Measurements from ENCODE around the gene RAX2.
"Not testable (repeated sequence)": the region's sequence is repeated elsewhere in the genome, so short reads cannot be mapped to it uniquely, and the experiment has no call there.

The RAX2 gene

DNA sequence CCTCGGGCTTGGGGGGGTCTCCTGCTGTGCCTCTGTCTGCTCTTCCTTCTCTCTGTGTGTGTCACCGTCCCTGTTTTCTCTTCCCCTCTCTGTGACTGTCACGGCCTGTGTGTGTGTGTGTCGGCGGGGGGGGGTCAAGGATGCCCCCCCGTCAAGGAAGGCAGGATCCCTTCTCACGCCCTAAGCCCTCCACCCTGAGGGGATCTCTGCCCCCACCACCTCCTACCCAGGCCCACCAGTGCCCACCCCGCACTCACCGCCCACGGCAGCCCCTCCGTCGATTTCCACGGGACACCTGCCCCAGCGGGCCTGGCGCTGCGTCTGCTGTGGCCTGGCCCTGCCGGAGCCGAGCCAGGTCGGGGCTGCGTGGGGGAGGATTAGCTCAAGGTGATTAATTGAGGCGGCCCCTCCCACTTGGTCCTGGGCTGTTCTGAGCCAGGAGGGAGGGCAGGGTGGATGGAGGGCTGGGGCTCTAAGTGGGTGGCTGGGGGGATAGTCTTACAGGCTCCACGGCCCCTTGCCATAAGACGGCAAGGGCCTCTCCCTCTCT, at the start of gene RAX2:
TSS of gene RAX2 (minus strand) at position 323 of the 550 bp plus-strand sequence. CDS start 486 bp downstream, outside the sequence.
- DNase-seq: no peak

DNA sequence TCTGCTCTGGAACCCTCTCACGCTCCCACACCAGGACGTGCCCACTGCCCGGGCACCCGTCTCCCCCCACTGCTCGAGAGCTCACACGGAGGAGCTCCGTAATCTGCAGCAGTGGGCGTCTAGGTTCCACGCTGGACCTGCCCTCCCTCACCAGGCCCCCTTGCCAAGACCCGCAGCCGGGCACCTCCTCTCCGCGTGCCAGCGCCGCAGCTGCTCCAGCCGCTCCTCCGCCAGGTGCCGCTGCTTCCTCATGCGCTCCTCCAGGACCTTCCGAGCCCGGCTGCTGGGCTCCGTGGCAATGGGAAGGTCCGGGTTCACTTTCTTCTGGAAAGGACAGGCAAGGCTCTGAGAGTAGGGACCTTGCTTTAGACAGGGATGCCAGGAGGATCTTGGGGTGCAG, 49.1 kb upstream of the RAX2 start:
- no peak for DNase-seq

DNA sequence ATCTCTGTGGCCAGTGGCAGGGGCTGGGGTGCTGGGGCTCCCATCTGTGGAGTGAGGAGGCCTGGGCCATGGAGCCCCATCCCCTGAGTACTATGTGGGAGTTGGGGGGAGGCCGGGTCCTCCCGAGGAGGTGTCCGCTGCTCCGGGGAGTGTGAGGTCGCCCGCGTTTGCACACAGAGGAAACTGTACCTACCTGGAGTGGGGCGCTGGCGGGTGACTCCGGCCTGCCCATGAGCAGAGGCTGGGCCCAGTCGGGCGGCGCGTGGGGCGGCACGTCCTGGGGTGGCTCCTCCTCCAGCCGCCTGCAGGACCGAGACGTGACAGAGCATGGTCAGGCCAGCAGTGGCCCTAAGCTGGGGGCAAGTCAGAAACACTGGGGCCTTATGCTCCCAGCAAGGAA, 48.0 kb upstream of the RAX2 start:
- no peak for DNase-seq

DNA sequence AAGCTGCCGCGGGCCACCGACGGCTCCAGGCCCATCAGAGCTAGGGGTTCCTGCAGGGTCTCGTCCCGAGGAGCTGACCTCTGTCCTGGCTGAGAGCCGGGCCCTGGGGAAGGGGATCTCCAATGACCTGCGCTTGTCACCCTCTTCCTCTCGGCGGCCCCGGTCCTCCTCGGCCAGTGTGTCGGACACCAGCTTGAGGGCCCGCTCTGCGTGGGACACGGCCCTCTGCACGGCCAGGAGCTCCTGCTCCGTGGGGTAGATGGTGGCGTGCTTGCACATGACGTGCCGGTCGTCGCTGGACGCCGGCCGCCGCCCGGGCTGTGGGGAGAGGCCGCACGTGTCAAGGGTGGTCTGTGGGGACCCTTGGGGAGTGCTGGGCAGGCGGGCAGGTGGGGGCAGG, 46.9 kb upstream of the RAX2 start:
- no peak for DNase-seq

DNA sequence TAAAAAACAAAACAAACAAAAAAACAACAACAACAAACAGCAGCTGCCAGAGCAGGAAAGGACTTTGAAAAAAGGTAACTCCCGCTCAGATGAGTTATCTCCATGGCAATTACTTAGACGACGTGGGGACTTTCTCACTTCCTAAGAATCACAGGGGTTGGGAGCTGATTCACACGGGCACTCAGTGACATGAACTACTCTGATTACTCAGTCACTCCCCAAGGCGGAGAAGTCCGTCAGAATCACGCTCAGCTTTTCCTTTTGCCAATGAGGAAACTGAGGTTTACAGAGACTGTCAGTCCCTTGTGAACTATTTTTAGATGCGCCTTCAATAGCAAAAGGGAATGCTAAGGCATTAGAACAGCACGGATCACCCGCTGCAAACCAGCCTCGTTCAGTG, 46.4 kb upstream of the RAX2 start:
- DNase-seq: peak in 1 of 2 donors; percentile 16

DNA sequence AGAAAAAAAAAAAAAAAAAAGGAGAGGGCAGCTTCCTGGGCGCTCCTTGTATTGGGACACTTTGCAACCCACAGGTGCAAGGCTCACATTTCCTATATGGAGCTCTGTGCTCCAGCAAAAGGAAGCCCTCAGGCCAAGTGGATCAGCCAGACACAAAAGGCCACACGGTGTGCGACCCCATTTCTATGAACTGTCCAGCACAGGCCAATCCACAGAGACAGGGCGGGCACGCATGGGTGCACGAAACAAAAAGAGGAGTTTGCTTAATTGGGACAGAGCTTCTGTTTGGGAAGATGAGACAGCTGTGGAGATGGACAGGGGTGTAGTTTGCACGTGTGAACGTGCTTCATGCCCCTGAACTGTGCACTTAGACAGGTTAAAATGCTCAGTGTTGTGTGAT, 45.7 kb upstream of the RAX2 start:
- DNase-seq: no peak

DNA sequence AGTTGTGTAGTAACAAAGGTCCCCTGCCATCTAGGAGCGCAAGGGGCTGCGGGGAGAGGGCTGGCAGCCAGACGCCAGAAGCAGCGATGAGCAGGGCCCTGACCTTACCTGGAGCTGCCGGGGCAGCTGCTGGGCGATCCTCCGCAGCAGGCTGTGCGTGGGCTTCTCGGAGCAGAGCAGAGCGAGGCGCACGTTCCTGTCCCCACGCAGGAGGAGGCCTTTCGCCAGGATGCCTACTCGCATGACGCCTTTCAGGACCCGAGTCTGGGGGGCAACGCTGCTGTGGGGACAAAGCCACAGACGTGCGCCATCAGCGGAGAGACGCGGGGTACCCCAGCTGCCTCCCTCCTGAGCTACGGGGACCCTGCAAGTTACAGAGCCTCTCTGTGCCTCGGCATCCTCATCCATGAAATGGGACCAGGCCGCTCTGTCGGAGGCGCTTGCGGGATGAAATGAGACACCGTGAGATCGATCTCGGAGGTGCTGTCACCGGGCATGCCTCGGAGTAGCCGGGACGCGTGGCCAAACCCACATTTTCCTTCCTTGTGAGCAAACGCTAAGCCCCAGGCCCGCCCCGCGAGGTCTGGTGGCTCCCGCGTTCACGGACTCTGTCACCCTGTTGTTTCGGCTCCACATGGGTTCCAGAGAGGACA, 44.7 kb upstream of the RAX2 start:
- no peak for DNase-seq

DNA sequence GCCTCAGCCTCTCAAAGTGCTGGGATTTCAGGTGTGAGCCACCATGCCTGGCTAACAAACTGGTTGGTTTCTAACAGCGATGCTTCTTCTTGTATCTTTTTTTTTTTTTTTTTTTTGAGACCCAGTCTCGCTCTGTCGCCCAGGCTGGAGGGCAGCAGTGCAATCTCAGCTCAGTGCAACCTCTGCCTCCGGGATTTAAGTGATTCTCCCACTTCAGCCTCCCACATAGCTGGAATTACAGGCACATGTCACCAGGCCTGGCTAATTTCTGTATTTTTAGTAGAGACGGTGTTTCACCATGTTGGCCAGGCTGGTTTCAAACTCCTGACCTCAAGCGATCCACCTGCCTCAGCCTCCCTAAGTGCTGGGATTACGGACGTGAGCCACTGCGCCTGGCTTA, 44.1 kb upstream of the RAX2 start:
- not testable (repeated sequence) for DNase-seq

DNA sequence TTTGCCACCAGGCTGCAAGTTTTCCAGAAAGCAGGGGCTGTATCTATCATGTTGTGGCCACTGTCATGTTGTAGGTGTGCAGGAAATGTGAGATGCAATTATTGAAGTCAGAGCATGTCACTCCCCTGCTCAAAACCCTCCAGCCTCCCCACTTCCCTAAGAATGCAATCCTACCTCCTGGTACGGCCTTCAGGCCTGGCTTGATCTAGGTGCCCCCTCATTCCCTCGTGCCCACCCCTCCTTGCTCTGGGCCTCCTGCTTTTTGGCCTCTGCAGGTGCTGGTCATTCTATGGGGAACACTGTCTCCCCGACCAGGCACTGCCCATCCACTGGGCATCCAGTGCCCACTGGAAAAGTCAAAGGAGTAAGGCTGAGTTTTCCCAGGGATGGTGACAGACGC, 42.6 kb upstream of the RAX2 start:
- no peak for DNase-seq

DNA sequence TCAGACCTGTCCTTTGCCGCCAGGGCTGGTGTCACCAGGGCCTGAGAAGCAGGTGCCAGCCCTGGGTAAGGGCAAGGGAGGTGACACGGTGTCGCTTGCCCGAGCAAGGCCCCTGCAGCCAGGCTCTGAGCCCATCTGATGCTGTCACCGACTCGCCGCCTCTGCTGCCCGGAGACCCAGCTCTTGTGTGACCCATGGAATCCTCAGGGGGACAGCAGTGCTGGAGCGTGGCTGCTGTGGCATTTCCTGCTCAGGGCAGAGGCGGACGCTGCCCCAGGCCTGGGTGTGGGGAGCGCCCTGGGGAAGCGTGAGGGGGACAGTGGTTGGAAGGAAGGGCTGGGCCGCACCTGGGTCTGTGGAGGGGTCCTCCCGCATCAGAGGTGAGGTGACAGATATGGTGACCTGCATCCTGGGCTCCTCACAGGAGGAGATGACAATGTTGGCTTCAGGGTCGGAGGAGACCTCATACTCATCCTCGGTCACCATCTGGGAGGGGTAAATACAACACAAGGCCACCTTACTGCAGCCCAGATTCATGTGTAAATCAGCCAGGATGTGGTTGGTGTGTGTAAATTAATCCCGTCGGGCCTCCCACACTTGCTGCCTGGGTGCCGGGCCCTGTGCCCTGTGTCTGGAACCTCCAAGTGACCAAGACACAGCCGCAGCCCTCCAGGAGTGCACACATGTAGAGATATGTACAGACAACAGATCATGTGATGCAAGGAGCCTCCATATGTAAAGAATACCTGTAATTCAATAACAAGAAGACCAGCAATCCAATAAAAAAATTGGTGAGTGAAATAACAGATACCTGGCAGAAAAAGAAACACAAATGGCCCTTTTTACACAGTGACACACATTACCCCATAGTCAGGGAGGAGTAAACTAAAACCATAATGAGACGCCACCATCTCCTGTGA, 41.7 kb upstream of the RAX2 start:
- DNase-seq: peak in 1 of 2 donors; percentile 36

DNA sequence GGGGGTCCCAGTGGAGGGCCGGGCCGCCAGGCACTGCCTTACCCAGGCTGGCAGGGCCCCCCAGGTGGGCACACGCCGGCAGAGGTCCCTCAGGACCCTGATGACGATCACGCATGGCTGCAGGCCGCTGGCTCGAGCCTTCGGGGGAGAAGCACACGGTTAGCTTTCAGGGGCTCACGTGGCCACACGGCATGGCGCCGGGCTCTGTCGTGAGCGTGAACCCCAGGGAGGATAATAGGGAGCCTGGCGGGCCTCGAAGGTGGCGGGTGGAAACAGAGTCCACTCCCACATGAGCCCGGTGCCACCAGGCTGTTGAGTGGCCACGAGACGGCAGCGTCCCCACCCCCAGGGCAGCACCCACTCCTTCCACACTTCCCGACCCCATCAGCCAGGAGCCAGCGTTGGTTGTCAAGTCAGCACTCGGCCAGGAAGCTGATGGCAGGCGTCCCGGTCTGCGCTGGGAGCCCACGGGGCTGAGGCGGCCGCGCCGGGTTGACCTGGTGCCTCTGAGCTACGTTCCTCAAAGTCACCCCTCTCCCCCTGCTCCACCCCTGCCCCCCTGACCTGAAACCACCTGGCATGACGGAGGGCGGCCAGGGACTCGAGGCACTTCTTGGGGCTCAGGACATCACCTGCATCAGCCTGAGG, 38.8 kb upstream of the RAX2 start:
- no peak for DNase-seq

DNA sequence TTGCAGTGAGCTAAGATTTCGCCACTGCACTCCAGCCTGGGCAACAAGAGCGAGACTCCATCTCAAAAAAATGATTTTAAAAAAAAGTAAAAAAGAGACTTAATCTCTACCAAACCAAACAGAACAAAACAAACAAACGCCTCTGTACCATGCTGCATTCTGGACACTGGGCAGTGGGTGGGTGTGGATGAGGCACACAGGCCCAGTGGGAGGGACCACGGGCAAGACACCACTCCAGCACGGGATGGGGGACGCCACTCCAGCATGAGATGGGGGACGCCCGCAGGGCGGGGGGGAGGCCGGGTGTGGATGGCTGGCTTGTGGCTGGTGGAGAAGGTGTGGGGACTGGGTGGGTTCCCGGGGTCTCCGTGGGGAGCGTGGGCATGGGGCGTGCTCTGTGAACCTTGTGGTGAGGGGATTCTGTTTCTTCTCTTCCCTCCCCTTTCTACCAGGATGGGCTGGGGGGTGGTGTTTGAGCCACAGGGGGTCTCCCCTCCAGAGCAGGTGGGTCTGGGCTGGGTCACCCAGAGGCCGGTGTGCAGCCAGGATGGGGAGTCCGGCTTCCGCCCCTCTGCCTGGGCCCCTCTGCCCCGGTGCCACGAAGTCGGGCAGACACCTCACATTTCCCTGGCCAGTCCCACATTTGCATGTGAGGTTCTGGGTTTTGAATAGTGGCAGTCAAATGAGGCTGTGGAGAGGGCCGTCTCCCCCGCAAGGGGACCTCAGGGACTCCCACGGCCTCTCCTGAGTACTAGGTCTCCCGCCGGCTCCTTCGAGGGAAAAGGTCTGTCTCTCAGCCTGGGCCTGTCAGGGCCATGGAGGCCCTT, 38.1 kb upstream of the RAX2 start:
- peak in 1 of 2 donors; percentile 12 for DNase-seq

DNA sequence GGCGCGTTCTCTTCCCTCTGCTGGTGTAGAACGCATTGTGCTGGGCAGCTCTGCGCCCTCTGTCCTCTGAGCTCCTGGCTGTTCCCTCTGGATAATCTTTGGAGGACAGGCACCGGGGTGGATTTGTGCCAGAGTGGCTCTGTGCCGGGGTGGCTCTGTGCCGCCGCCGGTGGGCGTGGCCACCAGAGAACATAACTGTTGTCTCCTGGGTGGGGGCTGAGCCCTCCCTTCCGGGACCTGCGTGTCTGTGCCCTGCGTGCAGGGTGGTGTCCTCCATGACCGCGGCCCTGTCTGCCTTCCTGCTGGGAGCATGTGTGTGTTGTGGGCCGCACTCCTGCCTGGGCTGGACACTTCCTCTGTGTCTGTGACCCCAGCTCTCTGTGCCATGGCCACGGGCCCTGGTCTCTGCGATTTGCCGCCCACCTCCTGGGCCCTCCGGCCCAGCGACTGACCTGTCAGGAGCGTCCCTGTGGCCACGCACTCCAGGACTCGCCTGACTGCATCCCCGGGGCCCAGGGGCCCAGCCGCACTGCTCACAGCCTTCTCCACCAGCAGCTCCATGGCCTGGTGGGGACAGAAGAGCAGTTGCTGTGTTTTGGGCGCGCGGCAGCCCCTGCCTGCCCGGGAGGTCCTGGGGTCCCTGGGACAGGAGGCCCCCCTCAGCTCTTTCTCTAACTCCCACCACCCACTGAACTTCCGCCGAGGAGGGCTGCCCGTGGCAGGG, 36.6 kb upstream of the RAX2 start:
- no peak for DNase-seq

DNA sequence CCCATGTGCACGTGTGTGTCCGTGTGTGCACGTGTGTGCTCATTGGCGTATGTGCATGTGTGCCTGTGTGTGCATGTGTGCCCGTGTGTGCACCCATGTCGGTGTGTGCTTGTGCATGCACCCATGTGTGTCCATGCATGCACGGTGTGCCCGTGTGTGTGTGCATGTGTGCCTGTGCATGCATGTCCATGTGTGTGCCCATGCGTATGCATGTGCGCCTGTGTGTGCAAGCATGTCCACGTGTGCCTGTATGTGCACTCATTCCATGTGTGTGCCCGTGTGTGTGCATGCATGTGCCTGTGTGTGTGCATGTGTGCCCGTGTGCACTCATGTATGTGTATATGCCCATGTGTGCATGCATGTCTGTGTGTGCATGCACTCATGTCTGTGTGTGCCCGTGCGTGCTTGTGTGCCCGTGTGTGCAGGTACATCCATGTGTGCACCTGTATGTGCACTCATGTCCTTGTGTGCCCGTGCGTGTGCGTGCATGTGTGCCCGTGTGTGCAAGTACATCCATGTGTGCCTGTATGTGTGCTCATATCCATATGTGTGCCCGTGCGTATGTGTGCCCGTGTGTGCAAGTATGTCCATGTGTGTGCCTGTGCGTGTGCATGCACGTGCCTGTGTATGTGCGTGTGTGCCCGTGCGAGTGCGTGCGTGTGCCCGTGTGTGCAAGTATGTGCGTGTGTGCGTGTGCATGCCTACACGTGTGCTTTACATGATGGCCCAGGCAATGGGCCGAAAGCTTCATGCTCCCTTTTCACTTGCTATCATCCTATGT, 35.7 kb upstream of the RAX2 start:
- no peak for DNase-seq

DNA sequence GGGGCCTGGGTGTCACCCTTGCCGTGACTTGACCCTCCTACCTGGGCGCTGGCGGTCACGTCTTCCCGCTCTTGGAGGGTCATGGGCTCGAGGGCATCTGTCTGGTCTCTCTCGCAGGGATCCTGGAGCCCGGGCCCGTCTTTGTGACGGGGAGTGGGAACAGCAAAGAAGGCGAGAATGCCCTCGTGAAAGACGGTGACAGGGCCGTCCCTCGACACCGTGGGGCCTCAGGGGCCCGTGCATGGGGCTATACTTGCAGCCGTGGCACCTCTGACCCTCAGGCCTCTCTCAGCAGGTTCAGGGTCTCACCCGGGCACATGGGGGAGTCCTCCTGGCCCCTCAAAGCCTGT, 35.1 kb upstream of the RAX2 start:
- no peak for DNase-seq

DNA sequence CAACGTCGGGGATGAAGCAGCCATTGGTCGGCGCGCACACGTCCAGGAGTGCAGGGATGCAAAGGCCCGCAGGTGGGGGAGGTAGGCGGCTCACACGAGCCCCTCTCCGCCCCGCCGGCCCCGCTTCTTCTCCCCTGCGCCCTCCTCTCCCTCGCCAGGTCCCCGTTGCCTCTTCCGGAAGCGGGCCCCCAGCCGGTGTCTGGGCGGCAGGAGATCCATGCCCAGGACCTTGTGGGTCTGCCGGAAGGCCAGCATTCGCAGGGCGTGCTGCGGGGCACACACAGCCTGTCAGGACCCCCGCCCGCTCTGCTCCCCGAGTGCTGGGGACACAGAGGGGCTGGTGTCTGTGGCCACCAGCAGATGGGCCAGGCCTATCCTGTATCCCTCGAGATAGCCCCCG, 33.8 kb upstream of the RAX2 start:
- no peak for DNase-seq

DNA sequence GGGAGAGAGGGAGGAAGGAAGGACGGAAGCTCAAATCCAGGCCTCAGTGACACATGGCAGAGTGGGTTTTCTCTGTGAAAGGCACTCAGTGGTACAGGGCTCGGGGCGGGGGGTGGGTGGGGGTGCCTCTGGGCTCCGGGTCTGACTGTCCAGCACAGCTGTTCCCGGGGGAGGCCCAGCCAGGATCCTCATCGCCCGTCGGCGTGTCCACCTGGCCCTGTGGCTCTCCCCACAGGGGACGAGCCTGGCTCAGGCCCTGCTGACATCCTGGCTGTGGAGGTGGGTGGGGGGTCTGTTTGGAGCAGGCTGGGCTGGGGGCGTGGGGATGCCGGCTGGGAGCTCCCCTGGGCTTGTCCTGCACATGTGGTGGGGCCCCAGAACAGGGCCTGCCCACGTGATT, 32.4 kb upstream of the RAX2 start:
- DNase-seq: no peak

DNA sequence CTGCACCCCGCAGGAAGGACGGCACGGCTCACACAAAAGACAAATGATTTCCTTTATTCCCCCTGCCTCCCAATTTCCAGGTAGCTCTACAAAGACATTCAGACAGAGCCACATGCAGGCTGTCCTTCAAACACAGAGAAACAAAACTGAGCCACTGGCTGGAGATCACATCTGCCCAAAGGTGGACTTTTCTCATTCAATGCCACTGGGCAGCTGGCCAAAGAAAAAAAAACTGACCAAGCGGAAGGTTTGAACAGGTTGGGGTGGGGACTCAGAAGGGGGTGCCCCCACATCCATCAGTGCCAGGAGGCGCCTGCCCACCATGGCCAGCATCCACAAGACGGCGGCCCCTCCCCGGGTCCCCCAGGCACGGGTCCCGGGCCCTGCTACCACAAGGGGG, 32.0 kb upstream of the RAX2 start:
- no peak for DNase-seq

DNA sequence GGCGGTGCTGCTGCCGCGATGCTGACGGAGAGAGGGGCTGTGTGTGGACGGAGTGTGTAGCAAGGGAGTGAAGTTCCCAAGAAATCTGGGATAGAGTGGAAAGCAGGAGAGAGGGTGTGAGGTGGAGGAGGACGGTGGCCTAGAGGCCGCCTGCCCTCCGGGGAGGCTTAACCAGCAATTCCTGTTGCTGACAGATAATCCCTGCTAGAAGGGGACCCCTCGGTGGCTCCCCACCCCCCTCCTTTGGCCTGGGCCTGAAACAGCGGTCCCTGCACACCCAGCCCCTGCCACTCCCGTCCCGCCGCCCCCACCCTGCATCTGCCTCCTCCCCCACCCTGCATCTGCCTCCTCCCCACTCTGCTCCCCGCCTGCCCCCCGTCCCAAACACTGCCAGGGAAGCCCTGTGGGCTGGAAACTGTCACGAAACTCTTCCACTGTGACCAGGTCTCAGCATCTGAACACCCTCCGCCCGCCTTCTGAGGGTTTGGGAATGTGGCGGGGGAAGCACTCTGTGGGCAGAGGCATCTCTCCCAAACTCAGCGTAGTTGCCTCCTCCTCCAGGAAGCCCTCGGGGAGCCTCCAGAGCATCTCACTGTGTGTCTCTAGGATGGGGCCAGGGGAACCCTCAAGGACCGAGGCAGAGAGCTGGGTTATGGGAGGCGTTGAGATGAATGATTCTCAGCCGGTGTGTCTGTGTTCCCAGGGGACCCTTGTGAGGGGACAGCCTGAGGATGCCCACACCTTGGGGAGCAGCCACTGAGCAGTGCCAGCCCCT, 31.3 kb upstream of the RAX2 start:
- no peak for DNase-seq

DNA sequence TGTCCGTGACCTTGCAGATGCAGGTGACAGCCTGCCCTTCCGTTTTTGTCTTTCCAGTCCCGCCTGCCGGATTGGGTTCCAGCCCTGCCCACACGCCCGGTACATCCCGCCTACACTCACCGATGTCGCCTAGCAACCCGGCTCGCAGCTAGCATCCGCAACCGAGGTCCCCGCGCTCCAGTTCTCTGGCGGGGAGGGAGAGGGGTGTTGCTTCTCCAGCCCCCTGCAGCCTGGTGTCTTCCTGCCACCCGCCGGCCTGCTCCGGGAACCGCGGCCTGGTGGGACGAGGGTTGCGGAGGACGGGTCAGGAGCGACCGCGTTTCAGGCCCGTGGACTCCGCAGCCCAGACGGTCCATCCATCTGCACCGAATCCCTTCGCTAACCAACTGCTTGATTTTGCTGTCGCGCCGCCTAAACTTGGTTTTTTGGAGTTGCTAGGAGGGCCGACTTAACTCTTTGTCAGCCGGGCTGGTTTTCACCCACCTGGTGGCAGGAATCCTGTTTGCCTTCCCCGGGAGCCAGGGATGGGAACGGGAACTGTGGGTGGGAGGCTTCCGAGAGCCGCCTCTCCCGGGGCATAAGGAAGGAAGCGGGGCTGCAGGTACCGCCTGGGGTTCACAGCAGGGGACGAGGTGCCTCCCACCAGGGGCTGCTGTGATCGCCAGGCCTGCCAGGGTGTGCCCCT, 29.5 kb upstream of the RAX2 start:
- DNase-seq: peak; percentile 55 to 65

Data from CD4-positive, alpha-beta T cell treated with Interferon alpha-2 for 1 hour (primary cell).